ENCODE data around the gene SLC25A21. TPM values are rescaled to one million over a fixed set of nuclear protein-coding genes. Genes with fewer than 3 reads are reported as not detected.

Gene SLC25A21
- total and polyA plus RNA-seq, 2 experiments from 2014 or later = 10.6 to 12.1 TPM

GRCh38 chr14:37057776-37058175, 114.6 kb downstream of the SLC25A21 start:
- peaks cover 2% of the 10 kb centered on the region for H3K27me3 Mint-ChIP-seq (ENCODE audit: insufficient read depth, low read depth, poor library complexity)
- no peak overlapping the region for H3K4me3 ChIP-seq
- H3K27ac Mint-ChIP-seq = no peak overlapping the region
- no peaks in the 10 kb centered on the region for H3F3A ChIP-seq (replicated peaks; ENCODE audit: low read depth)
- no peaks in the 10 kb centered on the region for H3K36me3 ChIP-seq (ENCODE audit: insufficient read depth)
- H3K4me2 ChIP-seq = no peak overlapping the region
- H3K27ac ChIP-seq (ENCODE audit: low read depth) = no peak overlapping the region
- H3K79me2 ChIP-seq (replicated peaks; ENCODE audit: insufficient read depth) = no peaks in the 10 kb centered on the region
- H3K27me3 ChIP-seq (ENCODE audit: insufficient read depth) = no peaks in the 10 kb centered on the region
- TF ChIP-seq REST (IDR thresholded peaks at IDR 0.05; ENCODE audit: unreplicated experiment) = no peak
- TF ChIP-seq EZH2phosphoT487 (IDR thresholded peaks at IDR 0.05; ENCODE audit: unreplicated experiment) = no peak
- no peak for TF ChIP-seq JUNB (IDR thresholded peaks at IDR 0.05; ENCODE audit: unreplicated experiment)
- no peak for TF ChIP-seq EZH2 (IDR thresholded peaks at IDR 0.05; ENCODE audit: low read depth, unreplicated experiment)
- TF ChIP-seq CREB1 (CRISPR knock-in tag; IDR thresholded peaks at IDR 0.05; ENCODE audit: low read depth) = no peak
- TF ChIP-seq ZNF331 (CRISPR knock-in tag; IDR thresholded peaks at IDR 0.05; ENCODE audit: low read depth) = no peak
- no peak for TF ChIP-seq NANOG (IDR thresholded peaks at IDR 0.05; ENCODE audit: borderline replicate concordance)
- no peak for TF ChIP-seq ETS1 (IDR thresholded peaks at IDR 0.05)
- TF ChIP-seq CTCF (conservative IDR thresholded peaks at IDR 0.05; ENCODE audit: low read depth in 2 of 2) = no peak
- TF ChIP-seq STAT1 (IDR thresholded peaks at IDR 0.05; ENCODE audit: unreplicated experiment) = no peak
- no peak overlapping the region for H2AFZ ChIP-seq
- H3K9me2 ChIP-seq (ENCODE audit: insufficient read depth) = peaks cover 4% of the 10 kb centered on the region; the same call in 1 of the 2 replicates
- no peak overlapping the region for H3K4me3 Mint-ChIP-seq
- peaks cover 17% of the 10 kb centered on the region for H3K36me3 Mint-ChIP-seq (ENCODE audit: low read depth)
- H3K4me1 ChIP-seq (ENCODE audit: insufficient read depth) = peaks cover 28% of the 10 kb centered on the region
- DNase-seq (ENCODE audit: low spot score) (no peak), ATAC-seq (no peak)
- H4K20me1 ChIP-seq (replicated peaks; ENCODE audit: insufficient read depth) = no peaks in the 10 kb centered on the region
- H3K9me3 Mint-ChIP-seq = peaks cover 9% of the 10 kb centered on the region
- peaks cover 35% of the 10 kb centered on the region for H3K4me1 Mint-ChIP-seq

Measured in GM23338 (cell line).